ENCODE results near the gene PTCD2.

GRCh38 chr5:72300590-72301339 lies 19.4 kb upstream of the PTCD2 start:
- no peak for TF ChIP-seq TAF1 (IDR thresholded peaks at IDR 0.05; ENCODE audit: borderline replicate concordance, insufficient read depth, low read length)
- no peak for TF ChIP-seq POLR2AphosphoS5 (IDR thresholded peaks at IDR 0.05; ENCODE audit: low read depth, low read length)
- no peak for TF ChIP-seq SIN3A (IDR thresholded peaks at IDR 0.05; ENCODE audit: borderline replicate concordance, insufficient read depth, low read length)
- no peak for TF ChIP-seq REST (IDR thresholded peaks at IDR 0.05; ENCODE audit: insufficient read depth in 1 of 2, low read depth in 2 of 2, low read length in 2 of 2)
